ENCODE measurements around the gene PLSCR1. TPM values are rescaled to one million over a fixed set of nuclear protein-coding genes. Genes with fewer than 3 reads are reported as not detected.

PLSCR1 gene
- total and polyA plus RNA-seq, 2 experiments from 2014 or later: 62.7 to 78.3 TPM

- DNase-seq (ENCODE audit: low spot score) (no peak), ATAC-seq (no peak)
- Mint-ChIP-seq H3K36me3 (ENCODE audit: low read depth) (no peaks in the 10 kb centered on the region), H3K4me3 (no peak overlapping the region), H3K27ac (no peak overlapping the region), H3K27me3 (ENCODE audit: insufficient read depth, low read depth, poor library complexity) (peaks cover 6% of the 10 kb centered on the region), H3K9me3 (no peaks in the 10 kb centered on the region), H3K4me1 (peaks cover 4% of the 10 kb centered on the region; the same call in 2 of the 3 replicates)
- Histone ChIP-seq H3K27me3 (ENCODE audit: insufficient read depth) (no peaks in the 10 kb centered on the region), H3K4me2 (no peak overlapping the region), H3F3A (replicated peaks; ENCODE audit: low read depth) (no peaks in the 10 kb centered on the region), H2AFZ (no peak overlapping the region), H3K36me3 (ENCODE audit: insufficient read depth) (no peaks in the 10 kb centered on the region), H4K20me1 (replicated peaks; ENCODE audit: insufficient read depth) (no peaks in the 10 kb centered on the region), H3K27ac (ENCODE audit: low read depth) (no peak overlapping the region), H3K9me2 (ENCODE audit: insufficient read depth) (no peaks in the 10 kb centered on the region), H3K79me2 (replicated peaks; ENCODE audit: insufficient read depth) (no peaks in the 10 kb centered on the region), H3K4me1 (ENCODE audit: insufficient read depth) (no peaks in the 10 kb centered on the region), H3K4me3 (no peak overlapping the region)
- TF ChIP-seq EZH2phosphoT487 (IDR thresholded peaks at IDR 0.05; ENCODE audit: unreplicated experiment) (no peak), EZH2 (IDR thresholded peaks at IDR 0.05; ENCODE audit: low read depth, unreplicated experiment) (no peak), ETS1 (IDR thresholded peaks at IDR 0.05) (no peak), ZNF462 (CRISPR knock-in tag; IDR thresholded peaks at IDR 0.05) (no peak), REST (IDR thresholded peaks at IDR 0.05; ENCODE audit: unreplicated experiment) (no peak), STAT1 (IDR thresholded peaks at IDR 0.05; ENCODE audit: unreplicated experiment) (no peak), CTCF (conservative IDR thresholded peaks at IDR 0.05; ENCODE audit: low read depth in 2 of 2) (no peak)
These were observed 78.5 kb downstream of the PLSCR1 start for GRCh38 chr3:146465693-146466465.
